Trophoblast cell (in vitro differentiated cells and primary cell): Measurements from ENCODE around the gene TAGLN2.

Experiments used
- DNase-seq, 2 donors: peaks; one replicate each; pipeline ENCODE4 v3.0.0-alpha.2; 2016
- H2AFZ ChIP-seq: 2 replicates; pipeline ENCODE4 v1.6.1; 2013; ENCODE audit warnings: low read length, moderate library complexity, mild to moderate bottlenecking; ENCODE audit not compliant: insufficient read depth, poor library complexity
- H2AK5ac ChIP-seq: 2 replicates; pipeline ENCODE4 v1.6.1; 2013; ENCODE audit warnings: mild to moderate bottlenecking, low read length
- H2BK120ac ChIP-seq: 2 replicates; pipeline ENCODE4 v1.6.1; 2013; ENCODE audit warnings: low read length, mild to moderate bottlenecking, moderate library complexity; ENCODE audit not compliant: insufficient read depth, poor library complexity
- H2BK12ac ChIP-seq: 2 replicates; pipeline ENCODE4 v1.6.1; 2013; ENCODE audit warnings: mild to moderate bottlenecking, low read length, moderate library complexity
- H2BK5ac ChIP-seq: 2 replicates; pipeline ENCODE4 v1.6.1; 2013; ENCODE audit warnings: low read length, low read depth, moderate library complexity, mild to moderate bottlenecking; ENCODE audit not compliant: poor library complexity
- H3K14ac ChIP-seq: 2 replicates; pipeline ENCODE4 v1.6.1; 2013; ENCODE audit warnings: mild to moderate bottlenecking, low read length
- H3K18ac ChIP-seq: 2 replicates; pipeline ENCODE4 v1.6.1; 2013; ENCODE audit warnings: mild to moderate bottlenecking, low read length
- H3K23ac ChIP-seq: 2 replicates; pipeline ENCODE4 v1.6.1; 2013; ENCODE audit warnings: low read length
- H3K27ac ChIP-seq: 2 replicates; pipeline ENCODE4 v1.5.1; 2013; ENCODE audit warnings: low read depth, mild to moderate bottlenecking, inconsistent platforms, low read length, moderate library complexity
- H3K27me3 ChIP-seq: 2 replicates; pipeline ENCODE4 v1.6.1; 2013; ENCODE audit warnings: inconsistent platforms, mild to moderate bottlenecking, low read length, moderate library complexity; ENCODE audit not compliant: insufficient read depth
- H3K36me3 ChIP-seq, 2 experiments: 1 replicate in 1 of 2; 2 replicates in 1 of 2; pipeline ENCODE4 v1.6.1; 2013; ENCODE audit warnings: low read length in 2 of 2, mild to moderate bottlenecking in 2 of 2, moderate library complexity in 1 of 2; ENCODE audit not compliant: insufficient read depth in 2 of 2, control insufficient read depth in 1 of 2
- H3K4ac ChIP-seq: 2 replicates; pipeline ENCODE4 v1.6.1; 2013; ENCODE audit warnings: low read depth, mild to moderate bottlenecking, low read length, moderate library complexity
- H3K4me1 ChIP-seq, 2 experiments: 1 replicate in 1 of 2; 2 replicates in 1 of 2; pipeline ENCODE4 v1.6.1; 2013; ENCODE audit warnings: low read length in 2 of 2, mild to moderate bottlenecking in 2 of 2, moderate library complexity in 1 of 2; ENCODE audit not compliant: insufficient read depth in 2 of 2, control insufficient read depth in 1 of 2
- H3K4me2 ChIP-seq: 2 replicates; pipeline ENCODE4 v1.6.1; 2013; ENCODE audit warnings: inconsistent platforms, mild to moderate bottlenecking, low read length, moderate library complexity
- H3K4me3 ChIP-seq: 2 replicates; pipeline ENCODE4 v1.5.1; 2013; ENCODE audit warnings: mild to moderate bottlenecking, low read depth, low read length, inconsistent platforms
- H3K79me1 ChIP-seq: one replicate; pipeline ENCODE4 v1.6.1; 2013; ENCODE audit warnings: low read length
- H3K79me2 ChIP-seq: 2 replicates; pipeline ENCODE4 v1.6.1; 2013; ENCODE audit warnings: low read length, mild to moderate bottlenecking; ENCODE audit not compliant: control insufficient read depth, insufficient read depth, poor library complexity
- H3K9ac ChIP-seq: 2 replicates; pipeline ENCODE4 v1.6.1; 2013; ENCODE audit warnings: mild to moderate bottlenecking, low read length
- H3K9me3 ChIP-seq: 2 replicates; pipeline ENCODE4 v1.6.1; 2013; ENCODE audit warnings: low read depth, mild to moderate bottlenecking, control low read depth, inconsistent platforms, low read length; ENCODE audit not compliant: insufficient read depth
- H4K12ac ChIP-seq: 2 replicates; pipeline ENCODE4 v1.6.1; 2013; ENCODE audit warnings: low read depth, mild to moderate bottlenecking, low read length, moderate library complexity
- H4K8ac ChIP-seq: 2 replicates; pipeline ENCODE4 v1.6.1; 2013; ENCODE audit warnings: low read depth, mild to moderate bottlenecking, low read length, moderate library complexity
- H4K91ac ChIP-seq: one replicate; pipeline ENCODE4 v1.6.1; 2013; ENCODE audit warnings: low read depth, mild to moderate bottlenecking, low read length, moderate library complexity
- WGBS: extraction: QIAGEN DNeasy Blood & Tissue Kit; methylation state at CpG from one replicate; pipeline ENCODE4 v1.1.7; 2013; ENCODE audit warnings: missing lambda C conversion rate; ENCODE audit not compliant: insufficient read length, insufficient coverage; ENCODE audit errors: extremely low coverage; 5-methylcytosine and 5-hydroxymethylcytosine counted together

Gene TAGLN2

GRCh38 chr1:159952932-159953331, 27.6 kb upstream of the TAGLN2 start:
- Histone ChIP-seq H3K9ac (no peak overlapping the region), H4K91ac (no peak overlapping the region), H3K4ac (no peak overlapping the region), H3K79me1 (no peaks in the 10 kb centered on the region), H3K14ac (no peak overlapping the region), H3K9me3 (peaks cover 2% of the 10 kb centered on the region), H4K12ac (no peak overlapping the region), H4K8ac (no peak overlapping the region), H3K79me2 (no peaks in the 10 kb centered on the region), H3K27me3 (no peaks in the 10 kb centered on the region), H3K27ac (no peak overlapping the region), H3K18ac (no peak overlapping the region), H3K4me2 (no peak overlapping the region), H3K4me3 (no peak overlapping the region), H3K4me1 (peaks cover 0 to 2% of the 10 kb centered on the region in 2 experiments), H2AK5ac (no peak overlapping the region), H2BK5ac (no peak overlapping the region), H2BK120ac (no peak overlapping the region), H2AFZ (no peak overlapping the region), H3K23ac (no peak overlapping the region), H2BK12ac (no peak overlapping the region), H3K36me3 (no peaks in the 10 kb centered on the region)
- WGBS: no CpG with 5 or more reads among the region's 5 CpGs
- no peak for DNase-seq

GRCh38 chr1:159951551-159951950, 26.2 kb upstream of the TAGLN2 start:
- Histone ChIP-seq H3K4ac (no peak overlapping the region), H2BK120ac (no peak overlapping the region), H3K18ac (no peak overlapping the region), H3K4me2 (no peak overlapping the region), H3K36me3 (no peaks in the 10 kb centered on the region), H3K9me3 (peaks cover 2% of the 10 kb centered on the region), H2AK5ac (no peak overlapping the region), H2BK12ac (no peak overlapping the region), H3K23ac (no peak overlapping the region), H2AFZ (no peak overlapping the region), H3K27me3 (no peaks in the 10 kb centered on the region), H4K12ac (no peak overlapping the region), H2BK5ac (no peak overlapping the region), H3K27ac (no peak overlapping the region), H3K79me2 (no peaks in the 10 kb centered on the region), H3K9ac (no peak overlapping the region), H4K8ac (no peak overlapping the region), H4K91ac (no peak overlapping the region), H3K79me1 (no peaks in the 10 kb centered on the region), H3K14ac (no peak overlapping the region), H3K4me3 (no peak overlapping the region), H3K4me1 (peaks cover 0 to 3% of the 10 kb centered on the region in 2 experiments)
- WGBS: no CpG with 5 or more reads among the region's 1 CpG
- DNase-seq: no peak

- no peak overlapping the region for H3K4ac ChIP-seq
- DNase-seq: peak in 1 of 2 donors; percentile 52
- no peak overlapping the region for H2BK12ac ChIP-seq
- no peak overlapping the region for H3K27ac ChIP-seq
- H4K8ac ChIP-seq: no peak overlapping the region
- no peak overlapping the region for H2AFZ ChIP-seq
- WGBS: no CpG with 5 or more reads among the region's 2 CpGs
- no peak overlapping the region for H4K12ac ChIP-seq
- no peak overlapping the region for H2BK120ac ChIP-seq
- H2BK5ac ChIP-seq: no peak overlapping the region
- H3K79me2 ChIP-seq: no peaks in the 10 kb centered on the region
- no peaks in the 10 kb centered on the region for H3K27me3 ChIP-seq
- no peak overlapping the region for H3K23ac ChIP-seq
- no peak overlapping the region for H3K14ac ChIP-seq
- no peak overlapping the region for H4K91ac ChIP-seq
- no peak overlapping the region for H3K4me2 ChIP-seq
- peaks cover 2% of the 10 kb centered on the region for H3K9me3 ChIP-seq
- H3K36me3 ChIP-seq: no peaks in the 10 kb centered on the region
- no peak overlapping the region for H3K4me3 ChIP-seq
- no peak overlapping the region for H3K9ac ChIP-seq
- no peaks in the 10 kb centered on the region for H3K79me1 ChIP-seq
- H2AK5ac ChIP-seq: no peak overlapping the region
- peaks cover 2 to 6% of the 10 kb centered on the region in 2 experiments for H3K4me1 ChIP-seq
- H3K18ac ChIP-seq: no peak overlapping the region
These were observed 25.7 kb upstream of the TAGLN2 start for GRCh38 chr1:159951016-159951415.

- no CpG with 5 or more reads among the region's 4 CpGs for WGBS
These were observed 24.7 kb upstream of the TAGLN2 start for GRCh38 chr1:159949981-159950381.

More at GRCh38 chr1:159949981-159950381, 24.7 kb upstream of the TAGLN2 start:
- no peak overlapping the region for H3K4me2 ChIP-seq
- H3K9me3 ChIP-seq: peaks cover 2% of the 10 kb centered on the region
- H4K12ac ChIP-seq: no peak overlapping the region
- no peak overlapping the region for H4K8ac ChIP-seq
- H3K36me3 ChIP-seq: no peaks in the 10 kb centered on the region
- no peak overlapping the region for H3K23ac ChIP-seq
- peaks cover 2% of the 10 kb centered on the region for H3K79me2 ChIP-seq
- H2BK120ac ChIP-seq: no peak overlapping the region
- no peak overlapping the region for H2BK12ac ChIP-seq
- H2AFZ ChIP-seq: no peak overlapping the region
- H3K18ac ChIP-seq: no peak overlapping the region
- no peak overlapping the region for H3K4ac ChIP-seq
- H3K4me1 ChIP-seq: peaks cover 5 to 7% of the 10 kb centered on the region in 2 experiments
- no peaks in the 10 kb centered on the region for H3K79me1 ChIP-seq
- H3K4me3 ChIP-seq: no peak overlapping the region
- no peak overlapping the region for H2BK5ac ChIP-seq
- no peak overlapping the region for H4K91ac ChIP-seq
- H3K27me3 ChIP-seq: no peaks in the 10 kb centered on the region
- no peak overlapping the region for H2AK5ac ChIP-seq
- H3K14ac ChIP-seq: no peak overlapping the region
- H3K9ac ChIP-seq: no peak overlapping the region
- no peak for DNase-seq
- H3K27ac ChIP-seq: no peak overlapping the region
